HG03342 (cell line): ENCODE data around the gene CARMIL1.

Experiments used
- ATAC-seq: cut with Tn5 transposase; IDR thresholded peaks from one replicate; pipeline ENCODE4 v1.9.1; 2021; ENCODE audit warnings: mild to moderate bottlenecking, moderate library complexity; ENCODE audit not compliant: unreplicated experiment

Gene CARMIL1

DNA sequence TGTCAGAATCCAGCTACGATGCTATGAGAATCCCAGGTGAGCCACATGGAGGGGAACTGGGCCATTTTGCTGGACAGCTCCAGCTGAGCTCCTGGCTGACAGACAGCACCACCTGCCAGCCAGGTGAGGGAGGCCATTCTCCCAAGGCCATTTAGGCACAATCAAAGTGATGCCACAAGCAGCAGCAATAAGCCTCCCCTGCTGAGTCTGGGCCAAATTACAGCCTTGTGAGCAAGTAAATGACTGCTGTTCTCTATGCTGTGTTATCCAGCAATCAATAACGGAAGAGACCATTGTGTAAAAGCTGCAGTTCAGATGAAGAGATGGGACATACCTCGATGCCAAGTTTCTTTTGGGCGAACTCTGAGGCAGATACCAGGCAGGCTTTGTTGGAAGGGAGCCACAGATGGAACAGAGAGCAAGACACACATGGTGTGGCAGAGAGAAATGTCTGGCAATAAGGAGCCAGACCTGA is 358.8 kb downstream of the CARMIL1 start:
- no peak for ATAC-seq

DNA sequence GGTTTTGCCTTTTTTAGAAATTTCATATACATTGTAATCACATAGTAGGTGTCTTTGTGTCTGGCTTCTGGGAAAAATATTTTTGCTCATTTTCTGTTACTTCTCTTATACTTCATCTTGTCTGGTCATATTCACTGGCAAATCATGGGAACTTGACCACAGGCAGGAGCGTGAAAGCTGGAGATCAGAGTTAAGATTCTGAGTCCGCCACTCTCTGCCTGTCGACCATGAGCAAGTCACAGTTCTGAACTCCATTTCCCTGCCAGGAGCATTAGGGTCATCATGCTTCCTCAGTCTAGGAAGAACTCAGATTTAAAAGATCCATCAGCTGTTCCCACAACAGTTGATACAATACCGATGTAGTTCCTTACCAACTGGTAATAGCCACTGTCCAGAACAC is 360.5 kb downstream of the CARMIL1 start:
- no peak for ATAC-seq

DNA sequence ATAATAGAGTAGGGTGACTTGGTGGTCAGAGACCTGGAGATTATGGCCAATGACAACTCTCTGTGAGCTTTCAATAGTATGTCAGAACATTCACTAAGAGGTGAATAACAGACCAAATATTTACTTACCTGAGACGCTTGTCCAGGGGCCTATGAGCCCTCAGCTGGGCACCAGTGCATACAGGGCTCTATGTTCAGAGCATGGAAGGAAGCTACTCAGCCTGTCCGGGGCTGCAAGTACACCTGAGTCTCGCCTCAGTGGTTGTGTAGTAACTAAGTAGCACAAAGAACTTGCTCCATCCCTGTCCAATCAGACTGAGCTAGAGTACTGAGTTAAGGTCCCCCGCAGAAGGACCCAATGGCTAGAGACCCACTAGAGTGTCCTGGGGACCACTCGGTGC is 361.3 kb downstream of the CARMIL1 start:
- no peak for ATAC-seq

DNA sequence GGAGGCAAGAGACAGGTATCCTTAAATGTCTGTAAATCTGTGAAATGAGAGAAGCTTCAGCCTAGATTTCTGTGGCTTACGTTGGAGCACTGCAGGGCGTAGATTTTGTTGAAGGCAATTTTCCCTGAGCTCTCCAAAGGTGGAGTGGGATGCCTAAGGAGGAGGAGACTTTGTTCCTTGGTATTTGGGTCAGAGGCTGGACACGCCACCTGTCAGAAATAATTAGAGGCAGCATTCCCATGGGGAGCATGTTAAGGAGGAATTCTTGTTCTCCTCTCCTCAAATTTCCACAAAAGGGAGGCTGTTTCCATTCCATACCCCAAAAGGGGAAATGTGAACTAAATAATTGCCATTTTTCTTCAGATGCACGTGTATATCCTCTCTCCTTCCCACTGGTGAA is 361.7 kb downstream of the CARMIL1 start:
- no peak for ATAC-seq

DNA sequence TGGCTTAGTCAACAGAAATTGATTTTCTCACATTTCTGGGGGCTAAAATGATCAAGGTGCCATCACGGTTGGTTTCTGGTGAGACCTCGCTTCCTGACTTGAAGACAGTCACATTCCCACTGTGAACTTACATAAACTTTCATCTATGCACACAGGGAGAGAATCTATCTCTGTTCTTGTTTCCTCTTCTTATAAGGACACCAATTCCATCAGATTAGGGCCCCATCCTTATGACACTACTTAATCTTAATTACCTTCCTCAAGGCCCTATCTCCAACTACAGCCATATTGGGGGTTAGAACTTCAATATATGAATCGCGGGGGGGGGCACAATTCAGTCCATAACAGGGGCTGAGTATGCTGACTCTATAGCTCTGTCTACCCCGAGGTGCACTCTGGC is 362.2 kb downstream of the CARMIL1 start:
- ATAC-seq, result no peak

DNA sequence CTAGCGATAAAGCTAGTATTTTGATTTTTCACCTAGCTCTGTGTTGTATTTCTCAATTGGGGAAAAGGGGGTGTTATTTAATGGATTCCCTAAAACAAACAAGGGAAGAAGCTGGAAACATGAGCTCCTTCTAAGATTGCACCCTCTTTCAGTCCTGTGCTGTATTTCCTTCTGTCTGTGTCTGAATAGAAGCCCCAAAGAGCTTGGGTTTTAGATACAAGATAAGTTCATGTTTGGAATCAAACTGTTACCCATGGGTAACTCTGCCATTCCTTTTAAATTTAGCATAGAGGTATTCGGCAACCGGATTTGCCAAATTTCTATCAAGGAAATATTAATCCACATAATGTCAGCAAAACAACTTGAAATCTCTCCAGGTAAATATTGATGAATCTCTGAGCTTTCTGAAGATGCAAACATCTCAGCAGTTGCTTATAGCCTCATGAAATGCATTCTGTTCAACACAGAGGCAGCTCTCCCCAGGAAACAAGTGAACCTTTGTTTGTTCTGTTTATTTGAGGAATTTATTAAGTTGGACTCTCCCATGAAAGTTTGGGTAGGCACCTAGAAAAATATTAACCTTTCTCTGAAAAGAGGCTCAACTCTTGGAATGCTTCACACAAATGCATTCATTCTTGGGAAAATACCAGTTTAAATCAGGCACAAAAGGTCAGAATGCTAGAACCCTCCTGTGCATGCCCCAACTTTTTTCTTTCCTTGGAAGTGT is 362.9 kb downstream of the CARMIL1 start:
- no peak for ATAC-seq

DNA sequence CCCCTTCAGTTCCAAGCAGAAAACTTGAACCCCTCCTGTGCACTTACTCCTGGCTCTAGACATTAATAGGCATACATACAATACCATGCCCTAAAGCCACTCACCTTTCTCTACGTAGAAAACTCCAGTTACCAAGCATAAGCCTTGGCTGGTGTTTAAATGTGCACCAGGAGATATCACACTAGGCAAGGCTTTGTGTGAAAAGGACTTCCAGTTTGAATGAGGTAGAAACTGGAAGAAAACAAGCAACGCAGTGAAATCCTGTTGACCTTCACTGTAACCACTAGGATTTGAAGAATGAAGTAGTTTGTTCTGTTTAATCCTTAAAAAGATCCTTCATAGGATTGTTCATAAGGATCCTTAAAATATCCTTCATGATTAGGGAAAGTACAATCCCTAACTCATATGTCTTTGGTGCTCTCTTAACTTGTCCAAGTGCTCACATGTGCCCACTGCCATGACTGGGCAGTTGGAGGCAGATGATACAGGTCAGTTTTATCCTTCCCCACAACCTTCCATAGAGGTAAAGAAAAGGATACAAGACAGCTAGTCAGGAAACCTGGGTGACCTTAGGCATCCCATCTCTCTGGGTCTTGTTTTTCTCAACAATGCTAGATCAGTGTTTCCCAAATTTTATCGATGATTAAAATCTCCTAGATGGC is 363.6 kb downstream of the CARMIL1 start:
- ATAC-seq, result no peak

DNA sequence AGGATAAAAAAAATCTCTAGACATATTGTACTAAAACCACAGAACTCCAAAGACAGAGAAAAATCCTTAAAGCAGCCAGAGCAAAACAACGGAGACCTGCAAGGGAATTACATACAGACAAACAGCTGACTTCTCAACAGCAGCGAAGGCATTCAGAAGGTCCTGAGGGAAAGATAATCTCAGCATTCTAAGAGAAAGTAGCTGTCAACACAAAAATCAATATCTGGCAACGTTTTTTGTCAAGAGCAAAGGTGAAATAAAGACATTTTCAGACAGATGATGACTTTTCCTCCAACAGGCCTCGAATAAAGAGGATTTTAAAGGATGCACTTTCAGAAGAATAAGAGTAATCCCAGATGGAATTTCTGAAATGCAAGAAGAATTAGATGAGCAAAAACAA is 366.7 kb downstream of the CARMIL1 start:
- no peak for ATAC-seq

DNA sequence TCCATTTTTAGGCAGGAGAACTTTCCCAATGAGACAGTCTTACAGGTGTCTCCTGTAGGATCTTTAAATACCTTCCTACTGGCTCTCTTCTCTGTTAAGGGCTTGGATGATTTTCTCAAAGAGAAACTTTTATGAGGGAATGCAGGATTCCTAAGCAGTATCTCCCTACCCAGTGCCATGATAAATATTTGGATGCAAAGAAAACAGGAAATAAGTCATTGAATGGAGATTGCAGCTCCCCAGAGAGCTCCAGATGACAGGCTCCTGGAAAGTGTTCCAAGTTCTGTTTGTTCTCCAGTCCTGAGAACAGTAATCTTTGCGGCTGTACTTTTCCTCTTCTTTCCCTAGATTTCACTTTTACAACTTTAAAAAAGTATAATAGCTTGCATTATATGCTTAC is 370.4 kb downstream of the CARMIL1 start:
- ATAC-seq, result no peak

DNA sequence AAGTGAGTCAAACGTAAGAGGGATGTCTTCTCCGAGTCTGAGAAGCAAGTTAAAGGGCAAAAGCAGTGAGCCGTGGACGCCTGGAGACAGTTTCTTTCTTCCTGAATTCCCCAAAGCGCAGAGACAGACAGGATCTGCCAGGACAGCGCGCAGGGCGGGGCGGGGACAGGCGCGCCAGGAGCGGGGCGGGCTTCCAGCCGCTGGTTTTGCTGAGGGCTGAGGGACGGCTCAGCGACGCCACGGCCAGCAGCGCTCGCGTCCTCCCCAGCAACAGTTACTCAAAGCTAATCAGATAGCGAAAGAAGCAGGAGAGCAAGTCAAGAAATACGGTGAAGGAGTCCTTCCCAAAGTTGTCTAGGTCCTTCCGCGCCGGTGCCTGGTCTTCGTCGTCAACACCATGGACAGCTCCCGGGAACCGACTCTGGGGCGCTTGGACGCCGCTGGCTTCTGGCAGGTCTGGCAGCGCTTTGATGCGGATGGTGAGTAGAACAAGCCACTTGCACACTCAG is 372.9 kb downstream of the CARMIL1 start, which contains the start of gene SCGN:
SCGN (plus strand) TSS at position 209 of the 509 bp plus-strand sequence; CDS start at position 398, 189 bp downstream.
- ATAC-seq, result no peak

DNA sequence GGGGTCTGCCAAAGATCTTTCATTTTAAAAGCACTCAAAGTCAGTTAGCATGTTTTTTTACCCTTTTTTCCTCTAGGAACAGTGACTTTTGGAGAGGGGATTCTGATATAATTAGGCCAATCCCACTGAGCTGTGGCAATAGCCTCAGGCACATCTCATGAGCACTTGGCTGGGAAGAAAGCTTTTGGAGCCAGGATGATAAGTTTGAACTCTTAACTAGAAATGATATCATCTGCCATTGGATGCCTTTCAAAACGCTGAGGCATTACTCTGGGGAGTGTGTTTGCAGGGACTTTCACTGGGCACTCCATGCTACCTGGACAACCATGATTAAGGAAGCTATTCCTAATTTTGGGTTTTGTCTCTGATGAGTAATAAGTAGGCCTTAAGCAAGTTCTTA is 376.5 kb downstream of the CARMIL1 start:
- no peak for ATAC-seq

DNA sequence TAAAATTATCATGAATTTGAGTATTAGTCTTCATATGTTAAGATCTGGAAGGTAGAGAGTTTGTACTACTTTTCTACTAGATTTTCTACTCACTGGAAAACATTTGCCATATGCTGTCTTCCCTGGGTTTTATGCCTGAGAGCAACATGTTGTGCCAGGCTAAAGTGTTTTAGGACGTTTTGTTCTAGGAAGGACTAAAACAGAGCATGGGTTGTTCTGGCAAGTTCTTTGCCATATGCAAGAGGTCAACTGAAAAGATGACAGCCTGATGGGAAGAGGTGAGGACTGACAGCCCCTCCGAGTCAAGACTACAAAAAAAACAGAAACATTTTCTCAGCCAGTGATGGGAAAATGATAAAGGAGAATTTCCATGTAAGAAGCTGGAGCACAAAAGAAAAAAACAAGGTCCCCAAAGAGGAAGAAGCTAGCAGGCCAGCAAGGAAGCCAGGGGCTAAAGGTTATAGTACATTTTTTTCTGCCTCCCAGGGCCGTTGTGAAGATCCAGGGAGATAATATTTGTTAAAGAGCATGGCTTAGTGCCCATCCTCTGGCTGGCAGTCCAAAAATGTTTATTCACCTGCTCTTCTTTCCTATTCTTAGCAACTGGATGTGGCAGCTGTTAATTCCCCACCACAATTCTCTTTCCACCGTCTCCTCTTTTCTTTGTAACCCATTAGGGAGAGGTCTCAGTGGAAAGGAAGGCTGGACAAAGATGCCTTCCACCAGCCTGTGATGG is 380.6 kb downstream of the CARMIL1 start:
- no peak for ATAC-seq

DNA sequence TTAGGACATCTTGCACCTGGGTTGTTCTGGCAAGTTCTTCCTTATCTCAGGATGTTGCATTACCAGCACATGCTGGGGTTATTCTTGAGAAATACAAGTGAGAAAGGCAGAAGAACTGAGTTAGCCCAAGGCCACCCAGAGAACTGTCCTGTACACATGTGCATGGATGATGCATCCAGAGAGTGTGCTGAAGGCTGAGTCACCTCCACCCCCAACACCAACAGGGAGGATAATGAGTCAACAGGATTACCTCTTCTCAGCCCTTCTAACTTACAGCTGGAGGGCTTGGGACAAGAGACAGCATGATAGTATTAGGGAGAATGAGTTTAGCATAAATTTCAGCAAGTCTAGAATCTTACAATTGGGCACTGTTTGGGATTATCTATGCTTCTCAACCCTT is 381.3 kb downstream of the CARMIL1 start:
- ATAC-seq, result no peak

DNA sequence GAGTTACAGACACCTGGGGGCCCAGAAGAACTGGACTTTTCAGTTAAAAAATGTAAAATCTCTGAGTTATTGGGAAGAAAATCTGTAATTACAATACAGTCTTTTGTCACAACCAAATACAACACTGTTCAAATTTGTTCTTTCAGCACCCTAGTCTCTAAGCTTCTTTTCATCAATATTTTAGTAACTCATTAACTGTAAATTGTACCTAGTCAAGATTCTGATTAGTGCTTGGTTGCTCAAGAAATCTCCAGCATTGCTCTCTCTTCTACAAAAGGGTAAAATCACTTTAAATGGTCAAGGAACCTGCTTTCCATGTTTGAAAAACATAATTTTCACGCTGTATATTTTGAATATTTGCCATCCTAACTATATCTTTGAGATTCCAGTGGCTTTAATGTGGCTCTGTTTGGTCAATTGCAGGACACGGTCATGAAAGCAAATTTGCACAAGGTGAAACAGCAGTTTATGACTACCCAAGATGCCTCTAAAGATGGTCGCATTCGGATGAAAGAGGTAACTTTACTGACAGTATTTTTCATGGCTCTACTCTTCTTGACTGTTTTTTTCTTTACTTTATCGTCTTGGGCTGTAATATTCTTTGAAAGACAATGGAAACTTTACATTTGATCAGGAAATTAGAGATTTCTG is 382.1 kb downstream of the CARMIL1 start:
- no peak for ATAC-seq

DNA sequence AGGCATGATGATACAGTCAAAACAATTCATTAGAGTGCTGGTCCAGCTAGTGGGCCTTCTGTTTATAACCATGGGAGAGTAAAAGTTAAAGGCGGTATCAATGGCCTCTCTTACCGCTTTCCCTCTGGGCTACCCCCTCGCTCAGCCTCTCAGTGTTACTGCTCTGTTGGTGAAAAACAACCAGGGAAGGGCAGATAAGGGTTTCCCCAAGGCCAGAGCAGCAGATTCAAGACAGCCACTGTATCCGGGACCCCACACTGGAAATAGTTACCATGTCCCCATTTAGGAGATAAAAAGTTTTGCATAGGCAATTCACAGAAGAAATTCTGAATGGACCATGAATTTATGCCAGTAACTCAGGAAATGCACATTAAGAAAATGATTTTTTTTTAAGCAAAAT is 386.3 kb downstream of the CARMIL1 start:
- no peak for ATAC-seq

DNA sequence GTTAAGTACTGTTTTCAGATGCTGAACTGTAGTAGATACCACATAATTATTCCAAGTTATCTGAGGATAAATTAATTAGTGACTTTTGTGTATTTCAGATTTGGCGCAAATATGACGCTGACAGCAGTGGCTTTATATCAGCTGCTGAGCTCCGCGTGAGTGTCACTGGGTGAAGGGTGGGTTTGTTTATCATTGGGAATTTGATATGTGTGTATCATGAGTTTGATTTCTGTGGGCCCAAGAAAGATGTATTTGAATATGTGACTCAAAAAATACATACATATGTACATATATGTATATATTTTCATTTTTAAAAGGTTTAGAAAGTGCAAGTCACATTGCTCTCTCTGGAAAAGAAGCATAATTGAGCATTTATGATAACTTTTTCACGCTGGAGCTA is 390.2 kb downstream of the CARMIL1 start:
- no peak for ATAC-seq
